HG03442 (cell line): ENCODE results near the gene PTPRT.

Experiments
- ATAC-seq: cut with Tn5 transposase; IDR thresholded peaks from one replicate; pipeline ENCODE4 v1.9.1; 2021; ENCODE audit warnings: mild to moderate bottlenecking, moderate library complexity; ENCODE audit not compliant: unreplicated experiment

The PTPRT gene

GRCh38 chr20:42846784-42847490 lies 342.8 kb downstream of the PTPRT start:
- no peak for ATAC-seq

GRCh38 chr20:42844751-42845150 lies 345.0 kb downstream of the PTPRT start:
- ATAC-seq: no peak

GRCh38 chr20:42837456-42837855 lies 352.2 kb downstream of the PTPRT start:
- no peak for ATAC-seq

GRCh38 chr20:42836339-42836738 lies 353.4 kb downstream of the PTPRT start:
- no peak for ATAC-seq

- ATAC-seq: no peak
Measured at GRCh38 chr20:42807876-42808275, 381.8 kb downstream of the PTPRT start.

GRCh38 chr20:42795111-42795695 lies 394.5 kb downstream of the PTPRT start:
- no peak for ATAC-seq

GRCh38 chr20:42792052-42792451 lies 397.7 kb downstream of the PTPRT start:
- no peak for ATAC-seq

- no peak for ATAC-seq
Measured at GRCh38 chr20:42790111-42790510, 399.6 kb downstream of the PTPRT start.

GRCh38 chr20:42788707-42789106 lies 401.0 kb downstream of the PTPRT start:
- no peak for ATAC-seq

GRCh38 chr20:42785041-42785440 lies 404.7 kb downstream of the PTPRT start:
- ATAC-seq: no peak

GRCh38 chr20:42779216-42779615 lies 410.5 kb downstream of the PTPRT start:
- no peak for ATAC-seq

- ATAC-seq: no peak
Measured at GRCh38 chr20:42775866-42776265, 413.8 kb downstream of the PTPRT start.

GRCh38 chr20:42775037-42775436 lies 414.7 kb downstream of the PTPRT start:
- no peak for ATAC-seq

GRCh38 chr20:42763015-42763414 lies 426.7 kb downstream of the PTPRT start:
- ATAC-seq: no peak

GRCh38 chr20:42756991-42757390 lies 432.7 kb downstream of the PTPRT start:
- ATAC-seq: no peak

GRCh38 chr20:42754706-42755105 lies 435.0 kb downstream of the PTPRT start:
- ATAC-seq: no peak

GRCh38 chr20:42752620-42753019 lies 437.1 kb downstream of the PTPRT start:
- no peak for ATAC-seq

GRCh38 chr20:42749556-42749955 lies 440.1 kb downstream of the PTPRT start:
- ATAC-seq: no peak

GRCh38 chr20:42747765-42748411 lies 441.8 kb downstream of the PTPRT start:
- ATAC-seq: no peak

GRCh38 chr20:42744756-42745465 lies 444.8 kb downstream of the PTPRT start:
- no peak for ATAC-seq

GRCh38 chr20:42742926-42743325 lies 446.8 kb downstream of the PTPRT start:
- ATAC-seq: no peak

- ATAC-seq: no peak
Measured at GRCh38 chr20:42741906-42742305, 447.8 kb downstream of the PTPRT start.
